Sigmoid colon (tissue), 4 donors: Measurements from ENCODE around the gene SLC9A9.

Experiments
- CTCF ChIP-seq, 4 experiments: fragments of 450-650 bp in 3 of 4; fragments of 200-600 bp in 1 of 4; IDR thresholded peaks; one replicate each; pipeline ENCODE4 v1.5.1; 2016 to 2019; ENCODE audit warnings: antibody characterized with exemption in 4 of 4, mild to moderate bottlenecking in 3 of 4, moderate library complexity in 2 of 4
- EP300 ChIP-seq, 4 donors: sonication (generic); formaldehyde crosslinking; IDR thresholded peaks; one replicate each; pipeline ENCODE4 v1.6.1; 2017; ENCODE audit warnings: antibody characterized with exemption in 4 of 4
- POLR2A ChIP-seq, 2 donors: fragments of 450-650 bp; IDR thresholded peaks; one replicate each; pipeline ENCODE4 v1.6.1; 2016; ENCODE audit warnings: antibody characterized with exemption in 2 of 2, mild to moderate bottlenecking in 2 of 2, moderate library complexity in 2 of 2
- POLR2AphosphoS5 ChIP-seq, 4 donors: sonication (generic); formaldehyde crosslinking; IDR thresholded peaks; one replicate each; pipeline ENCODE4 v1.6.1; 2017; ENCODE audit warnings: antibody characterized with exemption in 4 of 4

- TF ChIP-seq POLR2A (IDR thresholded peaks at IDR 0.05) (no peak), CTCF (IDR thresholded peaks at IDR 0.05) (no peak), POLR2AphosphoS5 (IDR thresholded peaks at IDR 0.05) (no peak), EP300 (IDR thresholded peaks at IDR 0.05) (no peak)
Observed at GRCh38 chr3:143661677-143662076, 186.6 kb downstream of the SLC9A9 start.
